Colonic mucosa (tissue), 4 donors: ENCODE results near the gene MATR3. TPM values are rescaled to one million over a fixed set of nuclear protein-coding genes. Genes with fewer than 3 reads are reported as not detected.

Experiments used
- DNase-seq: peaks from one replicate; pipeline ENCODE4 v3.0.0-alpha.2; 2020
- H3K27ac ChIP-seq: fragments of 200-600 bp; one replicate; pipeline ENCODE4 v1.8.0; 2021
- H3K27me3 ChIP-seq: fragments of 200-600 bp; one replicate; pipeline ENCODE4 v1.8.0; 2021
- H3K36me3 ChIP-seq: fragments of 200-600 bp; one replicate; pipeline ENCODE4 v1.8.0; 2021
- H3K4me1 ChIP-seq: fragments of 200-600 bp; one replicate; pipeline ENCODE4 v1.8.0; 2021; ENCODE audit warnings: mild to moderate bottlenecking
- H3K4me3 ChIP-seq: fragments of 200-600 bp; one replicate; pipeline ENCODE4 v1.8.0; 2021
- H3K9ac ChIP-seq, 2 donors: one replicate each; pipeline ENCODE4 v1.7.0; 2013; ENCODE audit warnings: control low read depth in 2 of 2, low read depth in 2 of 2, low read length in 2 of 2
- H3K9me3 ChIP-seq: fragments of 200-600 bp; one replicate; pipeline ENCODE4 v1.8.0; 2021
- intact Hi-C: fragments of 100-400 bp; cut with DNase I; formaldehyde crosslinking; loops from one replicate; pipeline ENCODE4 v1.14.1; 2022
- total RNA-seq, 2 donors: library from RNA; stranded (reverse); fragmentation: NEBNext Ultra II Directional in 1 of 2; extraction: Animal tissue kit (Norgen Biotek cat#: 25700) in 1 of 2; gene quantifications; one replicate each; pipeline ENCODE4 v1.2.1, GENCODE V29; 2021
- TF ChIP-seq, protein P1 (sequence below): fragments of 200-600 bp; IDR thresholded peaks from one replicate; pipeline ENCODE4 v1.8.0; 2022; ENCODE audit warnings: antibody characterized with exemption, mild to moderate bottlenecking
- donor health status: healthy.
- donor health status: DM: no; HTN: no; CAD: no.
- donor health status: DM: no; HTN: no; CAD: no.

MATR3 gene
- total RNA-seq, 2 donors from 2014 or later, result 105 to 128 TPM

GRCh38 chr5:139277171-139277570 is 16.4 kb upstream of the MATR3 start:
- H3K36me3 ChIP-seq, result no peaks in the 10 kb centered on the region
- H3K9ac ChIP-seq, result peak overlapping the region in 1 of 2 donors; percentile 42
- TF ChIP-seq, protein P1, sequence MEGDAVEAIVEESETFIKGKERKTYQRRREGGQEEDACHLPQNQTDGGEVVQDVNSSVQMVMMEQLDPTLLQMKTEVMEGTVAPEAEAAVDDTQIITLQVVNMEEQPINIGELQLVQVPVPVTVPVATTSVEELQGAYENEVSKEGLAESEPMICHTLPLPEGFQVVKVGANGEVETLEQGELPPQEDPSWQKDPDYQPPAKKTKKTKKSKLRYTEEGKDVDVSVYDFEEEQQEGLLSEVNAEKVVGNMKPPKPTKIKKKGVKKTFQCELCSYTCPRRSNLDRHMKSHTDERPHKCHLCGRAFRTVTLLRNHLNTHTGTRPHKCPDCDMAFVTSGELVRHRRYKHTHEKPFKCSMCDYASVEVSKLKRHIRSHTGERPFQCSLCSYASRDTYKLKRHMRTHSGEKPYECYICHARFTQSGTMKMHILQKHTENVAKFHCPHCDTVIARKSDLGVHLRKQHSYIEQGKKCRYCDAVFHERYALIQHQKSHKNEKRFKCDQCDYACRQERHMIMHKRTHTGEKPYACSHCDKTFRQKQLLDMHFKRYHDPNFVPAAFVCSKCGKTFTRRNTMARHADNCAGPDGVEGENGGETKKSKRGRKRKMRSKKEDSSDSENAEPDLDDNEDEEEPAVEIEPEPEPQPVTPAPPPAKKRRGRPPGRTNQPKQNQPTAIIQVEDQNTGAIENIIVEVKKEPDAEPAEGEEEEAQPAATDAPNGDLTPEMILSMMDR, result no peak
- intact Hi-C loops, result no loop called here
- H3K9me3 ChIP-seq, result no peaks in the 10 kb centered on the region
- H3K27ac ChIP-seq, result no peak overlapping the region
- H3K27me3 ChIP-seq, result no peaks in the 10 kb centered on the region
- H3K4me1 ChIP-seq, result peaks cover 20% of the 10 kb centered on the region
- H3K4me3 ChIP-seq, result no peak overlapping the region
- no peak for DNase-seq

DNA sequence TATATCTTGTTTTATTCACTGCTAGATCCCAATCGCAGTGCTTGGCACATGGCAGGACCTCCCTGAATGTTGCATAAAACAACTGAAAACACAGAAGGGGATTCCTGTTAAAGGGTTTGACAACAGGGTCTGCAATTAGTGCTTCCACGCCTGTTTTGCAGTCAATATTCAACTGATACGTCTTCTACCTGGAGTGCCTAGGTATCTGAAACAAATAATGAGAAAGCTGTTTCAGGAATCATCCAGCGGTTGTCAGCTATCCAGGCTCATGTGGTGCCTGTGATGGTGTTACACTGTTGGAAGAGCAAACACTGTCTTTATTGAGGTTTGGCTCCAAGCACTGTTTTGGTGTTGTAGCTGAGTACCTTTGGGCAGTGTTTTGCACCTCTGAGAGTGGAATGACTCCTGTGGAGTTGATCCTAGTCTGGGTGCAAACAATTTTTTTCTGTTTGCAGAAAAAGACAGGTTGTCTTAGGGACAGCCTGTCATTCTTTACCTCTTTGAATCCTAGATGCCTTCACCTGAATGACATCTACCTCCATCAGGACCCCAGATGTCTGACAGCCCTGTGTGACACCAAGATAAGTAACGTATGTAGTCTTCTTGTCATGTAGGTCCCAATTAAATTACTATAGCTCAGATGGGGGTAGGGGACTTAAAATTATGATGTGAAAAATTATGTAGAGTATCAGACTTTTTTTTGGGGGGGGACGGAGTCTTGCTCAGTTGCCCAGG is 14.8 kb upstream of the MATR3 start:
- DNase-seq, result no peak
- Histone ChIP-seq H3K9me3 (no peaks in the 10 kb centered on the region), H3K9ac (no peak overlapping the region), H3K4me1 (peaks cover 29% of the 10 kb centered on the region), H3K4me3 (no peak overlapping the region), H3K27me3 (no peaks in the 10 kb centered on the region), H3K36me3 (no peaks in the 10 kb centered on the region), H3K27ac (no peak overlapping the region)
- intact Hi-C loops, result no loop called here
- TF ChIP-seq, protein P1, result no peak

- Histone ChIP-seq H3K27me3 (no peaks in the 10 kb centered on the region), H3K4me1 (peaks cover 14% of the 10 kb centered on the region), H3K4me3 (no peak overlapping the region), H3K9me3 (no peaks in the 10 kb centered on the region), H3K9ac (peak overlapping the region in 1 of 2 donors; percentile 19), H3K27ac (peak overlapping the region; percentile 58), H3K36me3 (no peaks in the 10 kb centered on the region)
- intact Hi-C loops, result no loop called here
- TF ChIP-seq, protein P1, result no peak
- DNase-seq, result no peak
These were observed 11.4 kb upstream of the MATR3 start for GRCh38 chr5:139282197-139282557.

DNA sequence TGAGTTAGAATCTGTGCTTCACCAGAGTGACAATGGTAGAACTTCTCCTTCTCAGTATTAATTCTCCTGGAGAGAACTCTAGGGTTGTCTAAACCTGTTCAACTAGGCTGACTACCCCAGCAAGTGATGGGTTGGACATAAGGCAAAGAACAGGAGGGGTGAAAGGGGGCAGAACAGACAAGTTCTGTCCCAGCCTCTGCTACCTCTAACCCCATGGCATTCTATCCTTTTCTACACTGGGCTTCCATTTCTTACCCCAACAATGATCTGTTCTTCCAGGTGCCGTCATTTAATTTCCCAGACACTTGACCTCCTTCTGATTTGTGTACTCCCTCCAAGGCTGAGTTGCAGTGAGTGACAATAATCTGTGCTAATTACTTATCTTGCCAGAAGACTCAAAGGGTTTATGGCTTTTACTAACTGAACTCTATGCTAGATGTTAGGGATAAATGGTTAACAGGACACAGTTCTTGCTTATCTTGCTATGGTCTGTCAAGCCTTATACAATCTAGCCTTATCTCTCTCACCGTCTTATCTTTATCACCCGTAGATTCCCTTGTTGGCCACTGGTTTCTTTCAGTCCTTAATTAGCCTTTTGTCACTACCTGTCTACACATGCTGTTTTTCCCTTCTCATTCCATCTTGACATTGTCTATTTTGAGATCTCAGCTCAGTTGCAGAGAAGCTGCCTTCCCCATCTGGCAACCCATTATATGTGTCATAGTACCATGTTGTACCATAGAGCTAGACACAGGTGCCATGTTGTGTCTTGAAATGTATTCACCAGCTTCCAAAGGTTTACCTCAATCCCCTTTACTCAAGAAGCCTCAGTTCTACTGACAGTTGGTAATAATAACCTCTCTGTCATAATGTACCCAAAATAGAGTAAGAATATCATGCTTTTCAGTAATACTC is 10.0 kb upstream of the MATR3 start:
- H3K4me1 ChIP-seq, result peaks cover 14% of the 10 kb centered on the region
- H3K27me3 ChIP-seq, result no peaks in the 10 kb centered on the region
- peak overlapping the region; percentile 49 for H3K27ac ChIP-seq
- no peaks in the 10 kb centered on the region for H3K36me3 ChIP-seq
- no peak for DNase-seq
- no peaks in the 10 kb centered on the region for H3K9me3 ChIP-seq
- intact Hi-C loops, result no loop called here
- H3K4me3 ChIP-seq, result no peak overlapping the region
- TF ChIP-seq, protein P1, result no peak
- no peak overlapping the region for H3K9ac ChIP-seq

DNA sequence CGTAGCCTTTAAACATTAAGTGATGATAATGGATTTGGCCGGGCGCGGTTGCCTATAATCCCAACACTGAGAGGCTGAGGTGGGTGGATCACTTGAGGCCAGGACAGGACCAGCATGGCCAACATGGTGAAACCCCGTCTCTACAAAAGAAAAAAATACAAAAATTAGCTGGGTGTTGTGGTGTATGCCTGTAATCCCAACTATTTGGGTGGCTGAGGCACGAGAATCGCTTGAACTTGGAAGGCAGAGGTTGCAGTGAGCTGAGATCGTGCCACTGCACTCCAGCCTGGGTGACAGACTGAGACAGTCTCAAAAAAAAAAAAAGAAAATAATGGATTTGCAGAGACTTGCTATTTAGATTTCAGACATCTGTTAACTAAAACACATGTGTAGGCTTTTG is 9.2 kb upstream of the MATR3 start:
- intact Hi-C loops, result no loop called here
- DNase-seq, result no peak
- no peak overlapping the region for H3K9ac ChIP-seq
- peaks cover 14% of the 10 kb centered on the region for H3K4me1 ChIP-seq
- H3K27me3 ChIP-seq, result no peaks in the 10 kb centered on the region
- no peaks in the 10 kb centered on the region for H3K36me3 ChIP-seq
- no peak overlapping the region for H3K27ac ChIP-seq
- H3K9me3 ChIP-seq, result no peaks in the 10 kb centered on the region
- TF ChIP-seq, protein P1, result no peak
- no peak overlapping the region for H3K4me3 ChIP-seq
